Right lobe of liver (tissue), 6 donors: ENCODE measurements around the gene BCL2L15. TPM values are rescaled to one million over a fixed set of nuclear protein-coding genes. Genes with fewer than 3 reads are reported as not detected.

Experiments
- ATAC-seq, 4 donors: fragments of 200-7000 bp; cut with Tn5 transposase; one replicate each; pipeline ENCODE4 v1.9.1; 2020; ENCODE audit warnings: mild to moderate bottlenecking in 4 of 4, moderate library complexity in 4 of 4
- DNase-seq, 3 donors: peaks; one replicate each; pipeline ENCODE4 v3.0.0-alpha.2; 2020
- H3K27ac ChIP-seq, 3 donors: fragments of 200-600 bp; one replicate each; pipeline ENCODE4 v1.8.0; 2022
- H3K27me3 ChIP-seq, 2 donors: fragments of 200-600 bp; one replicate each; pipeline ENCODE4 v1.8.0; 2022
- H3K36me3 ChIP-seq, 4 donors: fragments of 200-600 bp; sonication (generic) in 1 of 4; one replicate each; pipeline versions ENCODE4 v1.5.1 to v1.8.0; 2017 to 2022; ENCODE audit warnings: control low read depth in 1 of 4
- H3K4me1 ChIP-seq, 4 donors: fragments of 200-600 bp; sonication (generic) in 1 of 4; one replicate each; pipeline versions ENCODE4 v1.5.1 to v1.8.0; 2017 to 2022; ENCODE audit warnings: control low read depth in 1 of 4
- H3K4me3 ChIP-seq, 3 donors: fragments of 200-600 bp; one replicate each; pipeline ENCODE4 v1.8.0; 2022
- H3K9me3 ChIP-seq, 4 donors: fragments of 200-600 bp; sonication (generic) in 1 of 4; one replicate each; pipeline versions ENCODE4 v1.5.1 to v1.8.0; 2017 to 2022; ENCODE audit warnings: control low read depth in 1 of 4
- POLR2A ChIP-seq: fragments of 450-650 bp; IDR thresholded peaks from one replicate; pipeline ENCODE4 v1.6.1; 2017; ENCODE audit warnings: antibody characterized with exemption, mild to moderate bottlenecking
- WGBS: methylation state at CpG from one replicate; pipeline ENCODE4 v1.1.6; 2018; ENCODE audit warnings: low coverage, low lambda C conversion rate; ENCODE audit not compliant: insufficient coverage; ENCODE audit errors: missing lambda C conversion rate; 5-methylcytosine and 5-hydroxymethylcytosine counted together
- intact Hi-C, 2 donors: fragments of 100-400 bp; cut with DNase I; formaldehyde crosslinking; loops; one replicate each; pipeline versions ENCODE4 v1.11.2 to v1.14.1; 2022
- total RNA-seq, 6 experiments: library from RNA; depleted of rRNA in 2 of 6; stranded (reverse); fragments of >200 nt in 2 of 6; fragmentation: NEBNext Ultra II Directional in 3 of 6; extraction: Animal tissue kit (Norgen Biotek cat#: 25700) in 3 of 6; gene quantifications; one replicate each; pipeline versions ENCODE4 v1.1.0 to v1.2.4, GENCODE V29; 2016 to 2023
- TF ChIP-seq, protein P1 (sequence below), 4 donors: fragments of 200-600 bp in 3 of 4; fragments of 450-650 bp in 1 of 4; IDR thresholded peaks; one replicate each; pipeline versions ENCODE4 v1.5.1 to v1.8.0; 2016 to 2022; ENCODE audit warnings: antibody characterized with exemption in 4 of 4, mild to moderate bottlenecking in 2 of 4
- donor health status: DM: no; HTN: yes; CAD: no.
- donor health status: DM: no; HTN: no; CAD: no.
- donor health status: DM: no; HTN: no; CAD: no.
- donor health status: DM: no; HTN: yes; CAD: no.
- donor health status: DM: no; HTN: yes; CAD: no.

The BCL2L15 gene
- total RNA-seq, 6 experiments from 2014 or later = 0.06 to 0.73 (median 0.13) TPM; not detected in 1

DNA sequence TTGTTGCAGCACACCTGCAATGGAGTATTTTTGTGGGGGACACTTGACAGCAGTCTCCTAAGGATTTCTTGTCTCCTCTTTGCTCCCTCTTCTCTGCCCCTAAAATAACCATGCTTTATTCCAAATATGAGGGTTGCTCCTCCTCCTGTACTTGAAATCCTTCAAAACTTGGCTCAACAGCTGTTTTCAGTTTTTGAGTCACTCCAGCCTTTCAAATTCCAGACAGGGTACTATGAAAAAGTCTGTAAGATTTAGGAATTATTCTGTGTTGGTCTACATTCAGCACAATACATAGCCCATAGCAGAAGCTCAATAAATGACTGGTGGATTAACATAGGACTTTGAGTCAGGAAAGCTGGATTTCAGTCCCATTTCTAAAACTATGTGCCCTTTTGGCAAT lies 11.7 kb upstream of the BCL2L15 start:
- DNase-seq (no peak), ATAC-seq (no peak)
- Histone ChIP-seq H3K9me3 (no peaks in the 10 kb centered on the region), H3K27me3 (no peaks in the 10 kb centered on the region), H3K4me1 (peaks cover 0 to 8% (median 0%) of the 10 kb centered on the region in 4 donors), H3K36me3 (peaks cover 0 to 35% (median 5%) of the 10 kb centered on the region in 4 donors), H3K27ac (no peak overlapping the region), H3K4me3 (no peak overlapping the region)
- TF ChIP-seq, protein P1, sequence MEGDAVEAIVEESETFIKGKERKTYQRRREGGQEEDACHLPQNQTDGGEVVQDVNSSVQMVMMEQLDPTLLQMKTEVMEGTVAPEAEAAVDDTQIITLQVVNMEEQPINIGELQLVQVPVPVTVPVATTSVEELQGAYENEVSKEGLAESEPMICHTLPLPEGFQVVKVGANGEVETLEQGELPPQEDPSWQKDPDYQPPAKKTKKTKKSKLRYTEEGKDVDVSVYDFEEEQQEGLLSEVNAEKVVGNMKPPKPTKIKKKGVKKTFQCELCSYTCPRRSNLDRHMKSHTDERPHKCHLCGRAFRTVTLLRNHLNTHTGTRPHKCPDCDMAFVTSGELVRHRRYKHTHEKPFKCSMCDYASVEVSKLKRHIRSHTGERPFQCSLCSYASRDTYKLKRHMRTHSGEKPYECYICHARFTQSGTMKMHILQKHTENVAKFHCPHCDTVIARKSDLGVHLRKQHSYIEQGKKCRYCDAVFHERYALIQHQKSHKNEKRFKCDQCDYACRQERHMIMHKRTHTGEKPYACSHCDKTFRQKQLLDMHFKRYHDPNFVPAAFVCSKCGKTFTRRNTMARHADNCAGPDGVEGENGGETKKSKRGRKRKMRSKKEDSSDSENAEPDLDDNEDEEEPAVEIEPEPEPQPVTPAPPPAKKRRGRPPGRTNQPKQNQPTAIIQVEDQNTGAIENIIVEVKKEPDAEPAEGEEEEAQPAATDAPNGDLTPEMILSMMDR (IDR thresholded peaks at IDR 0.05) = no peak
- no peak for TF ChIP-seq POLR2A
- intact Hi-C loops = no loop called here

- Histone ChIP-seq H3K36me3 (peaks cover 0 to 35% (median 5%) of the 10 kb centered on the region in 4 donors), H3K4me1 (peaks cover 0 to under 1% (median 0%) of the 10 kb centered on the region in 4 donors), H3K27ac (no peak overlapping the region), H3K4me3 (no peak overlapping the region), H3K27me3 (no peaks in the 10 kb centered on the region), H3K9me3 (no peaks in the 10 kb centered on the region)
- TF ChIP-seq, protein P1 (IDR thresholded peaks at IDR 0.05) = no peak
- TF ChIP-seq POLR2A = no peak
- DNase-seq (no peak), ATAC-seq (no peak)
- intact Hi-C loops = no loop called here
- WGBS = 100% methylated on average over 1 of the region's 1 CpG
Observed at GRCh38 chr1:113898241-113898814, 10.9 kb upstream of the BCL2L15 start.

DNA sequence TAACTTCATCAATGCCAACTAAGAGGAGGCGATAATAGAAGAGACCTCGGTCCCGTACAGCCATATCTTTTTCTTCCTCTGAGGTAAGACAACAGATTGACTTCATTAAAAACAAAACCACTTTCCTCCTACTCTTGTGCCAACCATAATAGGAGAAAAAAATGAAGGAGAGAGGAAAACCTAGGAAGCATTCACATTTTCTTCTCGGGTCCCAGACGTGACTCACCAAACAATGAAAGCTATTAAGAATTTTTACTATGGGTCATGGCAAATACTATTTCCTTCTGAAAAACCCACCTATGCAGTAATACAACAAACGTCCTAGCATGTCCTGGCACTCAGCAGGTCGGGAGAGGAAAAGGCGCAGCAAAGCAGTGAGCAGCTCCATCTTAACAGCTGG lies 8.6 kb upstream of the BCL2L15 start:
- whole genome bisulfite sequencing = 93% methylated on average over 8 of the region's 8 CpGs
- Histone ChIP-seq H3K9me3 (no peaks in the 10 kb centered on the region), H3K27me3 (no peaks in the 10 kb centered on the region), H3K4me1 (no peaks in the 10 kb centered on the region), H3K27ac (no peak overlapping the region), H3K4me3 (no peak overlapping the region), H3K36me3 (peaks cover 0 to 35% (median 5%) of the 10 kb centered on the region in 4 donors)
- intact Hi-C loops = no loop called here
- no peak for ATAC-seq
- DNase-seq = no peak
- TF ChIP-seq POLR2A = no peak
- TF ChIP-seq, protein P1 (IDR thresholded peaks at IDR 0.05) = no peak

DNA sequence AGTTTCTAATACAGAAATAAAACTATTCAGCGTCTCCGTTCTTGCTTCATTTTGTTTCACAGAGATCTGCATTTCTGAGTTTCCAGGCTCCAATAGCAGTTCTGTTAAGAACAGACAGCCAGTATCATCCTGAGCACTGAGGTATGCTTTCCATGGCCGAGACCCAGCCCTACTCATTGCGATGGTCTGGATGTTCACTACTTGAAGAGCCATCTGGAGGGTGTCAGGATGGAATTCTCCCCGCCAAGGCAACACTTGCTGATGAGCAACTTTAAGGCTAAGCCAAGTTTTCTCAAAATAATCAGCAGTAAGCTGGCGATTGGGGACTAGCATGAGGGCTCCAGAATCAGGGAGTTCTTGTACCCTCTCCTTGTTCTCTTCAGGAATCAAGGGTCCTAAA lies 7.7 kb upstream of the BCL2L15 start:
- ATAC-seq (no peak), DNase-seq (no peak)
- no peak overlapping the region for H3K4me3 ChIP-seq
- 96% methylated on average over 6 of the region's 6 CpGs for WGBS
- H3K27ac ChIP-seq = no peak overlapping the region
- H3K4me1 ChIP-seq = no peaks in the 10 kb centered on the region
- intact Hi-C loops = no loop called here
- H3K27me3 ChIP-seq = no peaks in the 10 kb centered on the region
- peaks cover 0 to 32% (median 5%) of the 10 kb centered on the region in 4 donors for H3K36me3 ChIP-seq
- no peaks in the 10 kb centered on the region for H3K9me3 ChIP-seq
- no peak for TF ChIP-seq POLR2A
- TF ChIP-seq, protein P1 (IDR thresholded peaks at IDR 0.05) = no peak

DNA sequence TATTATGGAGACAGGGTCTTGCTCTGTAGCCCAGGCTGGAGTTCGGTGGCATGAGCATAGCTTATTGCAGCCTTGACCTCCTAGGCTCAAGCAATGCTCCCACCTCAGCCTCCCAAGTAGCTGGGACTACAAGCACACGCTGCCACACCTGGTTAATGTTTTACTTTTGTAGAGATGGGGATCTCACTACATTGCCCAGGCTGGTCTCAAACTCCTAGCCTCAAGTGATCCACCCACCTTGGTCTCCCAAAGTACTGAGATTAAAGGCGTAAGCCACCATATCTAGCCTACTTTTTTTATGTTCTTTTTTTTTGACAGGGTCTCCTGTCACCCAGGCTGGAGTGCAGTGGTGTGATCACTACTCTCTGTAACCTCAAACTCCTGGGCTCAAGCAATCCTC lies 5.9 kb upstream of the BCL2L15 start:
- H3K4me1 ChIP-seq = no peaks in the 10 kb centered on the region
- H3K4me3 ChIP-seq = no peak overlapping the region
- ATAC-seq (no peak), DNase-seq (no peak)
- no peaks in the 10 kb centered on the region for H3K9me3 ChIP-seq
- H3K36me3 ChIP-seq = peaks cover 0 to 23% (median 5%) of the 10 kb centered on the region in 4 donors
- no peak for TF ChIP-seq POLR2A
- TF ChIP-seq, protein P1 (IDR thresholded peaks at IDR 0.05) = no peak
- H3K27me3 ChIP-seq = no peaks in the 10 kb centered on the region
- H3K27ac ChIP-seq = no peak overlapping the region
- WGBS = 71% methylated on average over 1 of the region's 3 CpGs
- intact Hi-C loops = no loop called here
